K562 (cell line): Measurements from ENCODE around the gene TMEM209. TPM values are rescaled to one million over a fixed set of nuclear protein-coding genes. Genes with fewer than 3 reads are reported as not detected.
A peak's percentile ranks its signal among the peaks of the same experiment; 100 is the strongest.

Experiments
- CBFB ChIP-seq: sonication (generic); formaldehyde crosslinking; IDR thresholded peaks from 2 replicates; pipeline ENCODE4 v1.4.0; 2020; ENCODE audit warnings: mild to moderate bottlenecking, missing genetic modification reagents
- CHD2 ChIP-seq: IDR thresholded peaks from 2 replicates; pipeline ENCODE4 v1.6.1; 2011; ENCODE audit warnings: low read depth, low read length
- GABPB1 ChIP-seq: sonication (generic); formaldehyde crosslinking; IDR thresholded peaks from 2 replicates; pipeline ENCODE4 v1.8.0; 2022; ENCODE audit warnings: mild to moderate bottlenecking, missing genetic modification reagents
- HDAC6 ChIP-seq: IDR thresholded peaks from 2 replicates; pipeline ENCODE4 v1.6.1; 2012; ENCODE audit warnings: low read depth, mild to moderate bottlenecking, control low read depth, inconsistent platforms, low read length, moderate library complexity
- HDAC8 ChIP-seq: fragments of 450-650 bp; IDR thresholded peaks from 2 replicates; pipeline ENCODE4 v1.6.1; 2016; ENCODE audit warnings: mild to moderate bottlenecking, missing genetic modification characterization, moderate library complexity, missing compliant biosample characterization
- ILK ChIP-seq: fragments of 450-650 bp; IDR thresholded peaks from 2 replicates; pipeline ENCODE4 v1.6.1; 2016; ENCODE audit warnings: missing genetic modification characterization, low read depth, mild to moderate bottlenecking, missing compliant biosample characterization, moderate library complexity, borderline replicate concordance
- IRF2 ChIP-seq: sonication (generic); formaldehyde crosslinking; IDR thresholded peaks from 2 replicates; pipeline ENCODE4 v1.8.1; 2022; ENCODE audit warnings: mild to moderate bottlenecking, missing genetic modification reagents
- NFATC3 ChIP-seq: fragments of 450-650 bp; IDR thresholded peaks from 2 replicates; pipeline ENCODE4 v1.6.1; 2017; ENCODE audit warnings: mild to moderate bottlenecking
- SETDB1 ChIP-seq: IDR thresholded peaks from one replicate; pipeline ENCODE4 v1.6.1; 2012; ENCODE audit warnings: low read length, control low read depth, inconsistent platforms
- SUPT5H ChIP-seq: fragments of 450-650 bp; IDR thresholded peaks from 2 replicates; pipeline ENCODE4 v1.6.1; 2016
- TEAD1 ChIP-seq, 2 experiments: fragments of 450-650 bp in 1 of 2; sonication (generic) in 1 of 2; formaldehyde crosslinking; IDR thresholded peaks; 2 replicates each; pipeline versions ENCODE4 v1.4.0 to v1.8.0; 2020 to 2022; ENCODE audit warnings: mild to moderate bottlenecking in 2 of 2, missing genetic modification reagents in 1 of 2
- TRIM24 ChIP-seq, 2 experiments: fragments of 450-650 bp; IDR thresholded peaks; 2 replicates each; pipeline ENCODE4 v1.6.1; 2016
- ZNF124 ChIP-seq: sonication (generic); formaldehyde crosslinking; IDR thresholded peaks from 2 replicates; pipeline ENCODE4 v1.8.1; 2022; ENCODE audit warnings: missing genetic modification reagents
- ZNF143 ChIP-seq: sonication (generic); formaldehyde crosslinking; IDR thresholded peaks from 2 replicates; pipeline ENCODE4 v1.9.0; 2022; ENCODE audit warnings: mild to moderate bottlenecking, missing genetic modification reagents
- ZNF253 ChIP-seq: fragments of 250-450 bp; sonication (Bioruptor Pico); conservative IDR thresholded peaks from 2 replicates; pipeline ENCODE4 v1.6.1; 2021; ENCODE audit warnings: mild to moderate bottlenecking
- ZNF431 ChIP-seq: sonication (generic); formaldehyde crosslinking; IDR thresholded peaks from 2 replicates; pipeline ENCODE4 v1.8.0; 2022; ENCODE audit warnings: mild to moderate bottlenecking, missing genetic modification reagents
- ZNF707 ChIP-seq: fragments of 250-450 bp; sonication (Bioruptor Pico); conservative IDR thresholded peaks from 2 replicates; pipeline ENCODE4 v1.8.0; 2022; ENCODE audit warnings: inconsistent platforms, mild to moderate bottlenecking, moderate library complexity
- polyA plus RNA-seq, 8 experiments: library from polyadenylated mRNA; depleted of rRNA in 4 of 8; stranded (reverse) in 5 of 8; unstranded in 3 of 8; fragments of >200 nt; fragmentation: Nextera tagmentation in 2 of 8; fragmentation: Illumina TruSeq in 1 of 8; extraction: Ambion mirVana in 2 of 8; extraction: Trizol in 1 of 8; gene quantifications; 2 replicates each; pipeline versions ENCODE4 v1.2.1 to v1.2.3, GENCODE V29; 2011 to 2014; ENCODE audit warnings: inconsistent platforms in 1 of 8, missing spikeins in 1 of 8
- total RNA-seq, 7 experiments: library from RNA; depleted of rRNA in 6 of 7; stranded (reverse); fragments of >200 nt in 6 of 7; fragmentation: Illumina TruSeq in 2 of 7; extraction: Trizol in 2 of 7; gene quantifications; 2 replicates each; pipeline versions ENCODE4 v1.2.1 to v1.2.3, GENCODE V29; 2011 to 2021; ENCODE audit warnings: low replicate concordance in 1 of 7
- TF ChIP-seq, protein P1 (sequence below): sonication (generic); formaldehyde crosslinking; IDR thresholded peaks from 2 replicates; pipeline ENCODE4 v1.8.0; 2022; ENCODE audit warnings: mild to moderate bottlenecking, low read depth, missing genetic modification reagents
- TF ChIP-seq, protein P2 (sequence below): fragments of 450-650 bp; formaldehyde crosslinking; IDR thresholded peaks from 2 replicates; pipeline ENCODE4 v1.4.0; 2022; ENCODE audit warnings: missing genetic modification characterization
- TF ChIP-seq, protein P3 (sequence below): fragments of 450-650 bp; IDR thresholded peaks from 2 replicates; pipeline ENCODE4 v1.6.1; 2016; ENCODE audit warnings: missing biosample characterization, missing genetic modification characterization
- TF ChIP-seq, protein P4 (sequence below): fragments of 250-450 bp; sonication (Bioruptor Pico); IDR thresholded peaks from 2 replicates; pipeline ENCODE4 v1.4.0; 2020; ENCODE audit warnings: mild to moderate bottlenecking, moderate library complexity

Gene TMEM209
- total and polyA plus RNA-seq, 9 of the 15 experiments (the other 6 are each of a cell fraction or from before 2014, with no cell fraction given) = 36.8 to 116 (median 76.6) TPM

DNA sequence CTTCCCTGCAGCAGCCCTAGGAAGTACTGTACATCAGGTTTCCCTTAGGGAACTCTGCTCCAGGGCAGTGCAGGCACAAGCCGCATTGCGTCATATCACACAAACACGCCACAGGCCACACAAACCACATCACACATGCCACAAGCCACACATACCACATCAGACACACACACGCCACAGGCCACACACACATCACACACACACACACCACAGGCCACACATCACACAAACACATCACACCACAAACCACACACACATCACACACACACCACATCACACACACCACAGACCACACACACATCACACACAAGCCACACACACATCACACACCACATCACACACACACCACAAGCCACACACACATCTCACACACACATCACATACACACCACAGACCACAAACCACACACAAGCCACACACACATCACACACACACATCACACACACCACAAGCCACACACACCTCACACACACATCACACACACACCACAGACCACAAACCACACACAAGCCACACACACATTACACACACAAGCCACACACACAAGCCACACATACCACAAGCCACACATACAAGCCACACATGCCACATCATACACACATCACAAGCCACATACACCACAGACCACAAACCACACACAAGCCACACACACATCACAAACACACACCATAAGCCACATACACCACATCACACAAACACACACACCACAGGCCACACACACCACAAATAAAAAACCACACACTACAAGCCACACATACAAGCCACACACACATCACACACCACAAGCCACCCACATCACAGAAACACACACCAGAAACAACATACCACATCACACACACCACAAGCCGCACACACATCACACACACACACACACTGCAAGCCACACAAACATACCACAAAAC lies 53.4 kb downstream of the TMEM209 start (continued):
- TF ChIP-seq, protein P1, sequence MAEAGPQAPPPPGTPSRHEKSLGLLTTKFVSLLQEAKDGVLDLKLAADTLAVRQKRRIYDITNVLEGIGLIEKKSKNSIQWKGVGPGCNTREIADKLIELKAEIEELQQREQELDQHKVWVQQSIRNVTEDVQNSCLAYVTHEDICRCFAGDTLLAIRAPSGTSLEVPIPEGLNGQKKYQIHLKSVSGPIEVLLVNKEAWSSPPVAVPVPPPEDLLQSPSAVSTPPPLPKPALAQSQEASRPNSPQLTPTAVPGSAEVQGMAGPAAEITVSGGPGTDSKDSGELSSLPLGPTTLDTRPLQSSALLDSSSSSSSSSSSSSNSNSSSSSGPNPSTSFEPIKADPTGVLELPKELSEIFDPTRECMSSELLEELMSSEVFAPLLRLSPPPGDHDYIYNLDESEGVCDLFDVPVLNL = 0 out of 2 replicates have a peak, but pooled peaks have one; percentile 65
- TF ChIP-seq SUPT5H = 0 out of 2 replicates have a peak, but pooled peaks have one; percentile 40
- TF ChIP-seq, protein P2, sequence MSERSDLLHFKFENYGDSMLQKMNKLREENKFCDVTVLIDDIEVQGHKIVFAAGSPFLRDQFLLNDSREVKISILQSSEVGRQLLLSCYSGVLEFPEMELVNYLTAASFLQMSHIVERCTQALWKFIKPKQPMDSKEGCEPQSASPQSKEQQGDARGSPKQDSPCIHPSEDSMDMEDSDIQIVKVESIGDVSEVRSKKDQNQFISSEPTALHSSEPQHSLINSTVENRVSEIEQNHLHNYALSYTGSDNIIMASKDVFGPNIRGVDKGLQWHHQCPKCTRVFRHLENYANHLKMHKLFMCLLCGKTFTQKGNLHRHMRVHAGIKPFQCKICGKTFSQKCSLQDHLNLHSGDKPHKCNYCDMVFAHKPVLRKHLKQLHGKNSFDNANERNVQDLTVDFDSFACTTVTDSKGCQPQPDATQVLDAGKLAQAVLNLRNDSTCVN (CRISPR knock-in tag) = peak; percentile 73; the same call in 1 of the 2 replicates
- peak; percentile 76 for TF ChIP-seq CBFB (CRISPR knock-in tag)
- TF ChIP-seq ZNF707 (CRISPR knock-in tag) = no peak
- TF ChIP-seq ZNF253 (CRISPR knock-in tag) = no peak
- peak in 1 of 2 experiments; percentile 58; a peak in 1 of 4 replicates for TF ChIP-seq TEAD1 (CRISPR knock-in tag; IDR thresholded peaks at IDR 0.05)
- TF ChIP-seq GABPB1 (CRISPR knock-in tag) = peak; percentile 21; the same call in 1 of the 2 replicates
- TF ChIP-seq CHD2 = peak; percentile 19; the same call in 1 of the 2 replicates
- 0 out of 2 replicates have a peak, but pooled peaks have one; percentile 23 for TF ChIP-seq ZNF124 (CRISPR knock-in tag)
- TF ChIP-seq, protein P3, sequence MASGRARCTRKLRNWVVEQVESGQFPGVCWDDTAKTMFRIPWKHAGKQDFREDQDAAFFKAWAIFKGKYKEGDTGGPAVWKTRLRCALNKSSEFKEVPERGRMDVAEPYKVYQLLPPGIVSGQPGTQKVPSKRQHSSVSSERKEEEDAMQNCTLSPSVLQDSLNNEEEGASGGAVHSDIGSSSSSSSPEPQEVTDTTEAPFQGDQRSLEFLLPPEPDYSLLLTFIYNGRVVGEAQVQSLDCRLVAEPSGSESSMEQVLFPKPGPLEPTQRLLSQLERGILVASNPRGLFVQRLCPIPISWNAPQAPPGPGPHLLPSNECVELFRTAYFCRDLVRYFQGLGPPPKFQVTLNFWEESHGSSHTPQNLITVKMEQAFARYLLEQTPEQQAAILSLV (tag) = 0 out of 2 replicates have a peak, but pooled peaks have one; percentile 20
- no peak for TF ChIP-seq NFATC3
- TF ChIP-seq TRIM24 (IDR thresholded peaks at IDR 0.05) = peak; percentile 48 to 70
- no peak for TF ChIP-seq ZNF431
- no peak for TF ChIP-seq ILK
- TF ChIP-seq, protein P4, sequence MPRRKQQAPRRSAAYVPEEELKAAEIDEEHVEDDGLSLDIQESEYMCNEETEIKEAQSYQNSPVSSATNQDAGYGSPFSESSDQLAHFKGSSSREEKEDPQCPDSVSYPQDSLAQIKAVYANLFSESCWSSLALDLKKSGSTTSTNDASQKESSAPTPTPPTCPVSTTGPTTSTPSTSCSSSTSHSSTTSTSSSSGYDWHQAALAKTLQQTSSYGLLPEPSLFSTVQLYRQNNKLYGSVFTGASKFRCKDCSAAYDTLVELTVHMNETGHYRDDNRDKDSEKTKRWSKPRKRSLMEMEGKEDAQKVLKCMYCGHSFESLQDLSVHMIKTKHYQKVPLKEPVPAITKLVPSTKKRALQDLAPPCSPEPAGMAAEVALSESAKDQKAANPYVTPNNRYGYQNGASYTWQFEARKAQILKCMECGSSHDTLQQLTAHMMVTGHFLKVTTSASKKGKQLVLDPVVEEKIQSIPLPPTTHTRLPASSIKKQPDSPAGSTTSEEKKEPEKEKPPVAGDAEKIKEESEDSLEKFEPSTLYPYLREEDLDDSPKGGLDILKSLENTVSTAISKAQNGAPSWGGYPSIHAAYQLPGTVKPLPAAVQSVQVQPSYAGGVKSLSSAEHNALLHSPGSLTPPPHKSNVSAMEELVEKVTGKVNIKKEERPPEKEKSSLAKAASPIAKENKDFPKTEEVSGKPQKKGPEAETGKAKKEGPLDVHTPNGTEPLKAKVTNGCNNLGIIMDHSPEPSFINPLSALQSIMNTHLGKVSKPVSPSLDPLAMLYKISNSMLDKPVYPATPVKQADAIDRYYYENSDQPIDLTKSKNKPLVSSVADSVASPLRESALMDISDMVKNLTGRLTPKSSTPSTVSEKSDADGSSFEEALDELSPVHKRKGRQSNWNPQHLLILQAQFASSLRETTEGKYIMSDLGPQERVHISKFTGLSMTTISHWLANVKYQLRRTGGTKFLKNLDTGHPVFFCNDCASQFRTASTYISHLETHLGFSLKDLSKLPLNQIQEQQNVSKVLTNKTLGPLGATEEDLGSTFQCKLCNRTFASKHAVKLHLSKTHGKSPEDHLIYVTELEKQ (CRISPR knock-in tag) = no peak
- peak; percentile 27 for TF ChIP-seq SETDB1
- peak; percentile 88; the same call in 1 of the 2 replicates for TF ChIP-seq HDAC6
- peak; percentile 44 for TF ChIP-seq ZNF143 (CRISPR knock-in tag)
- no peak for TF ChIP-seq HDAC8 (tag)
- 0 out of 2 replicates have a peak, but pooled peaks have one; percentile 9 for TF ChIP-seq IRF2 (CRISPR knock-in tag)
